Calu3 (cell line): Measurements from ENCODE around the gene SPOCK2. TPM values are rescaled to one million over a fixed set of nuclear protein-coding genes. Genes with fewer than 3 reads are reported as not detected.

Source experiments
- BruUV-seq: library from RNA; stranded (reverse); fragments of 400-500 nt; replicated peaks from 2 replicates; lab custom pipeline; 2021; lab: Mats Ljungman, UMichigan
- CTCF ChIA-PET: fragments of 300-600 bp; sonication (Branson Sonifier 250); formaldehyde crosslinking; loops from one replicate; lab custom pipeline; 2022; ENCODE audit warnings: antibody characterized with exemption; lab: Charles Lee
- DNase-seq: peaks from one replicate; pipeline ENCODE4 v3.0.0; 2022
- H3K27ac Mint-ChIP-seq: one replicate; pipeline ENCODE4 v1.8.0; 2022; ENCODE audit warnings: mixed read lengths; ENCODE audit not compliant: unreplicated experiment
- H3K27me3 Mint-ChIP-seq: one replicate; pipeline ENCODE4 v1.8.0; 2022; ENCODE audit warnings: mixed read lengths; ENCODE audit not compliant: unreplicated experiment
- H3K36me3 Mint-ChIP-seq: one replicate; pipeline ENCODE4 v1.8.0; 2022; ENCODE audit warnings: mild to moderate bottlenecking, moderate library complexity, mixed read lengths; ENCODE audit not compliant: insufficient read depth, unreplicated experiment
- H3K4me1 Mint-ChIP-seq: one replicate; pipeline ENCODE4 v1.8.0; 2022; ENCODE audit warnings: mild to moderate bottlenecking, low read depth, mixed read lengths; ENCODE audit not compliant: unreplicated experiment
- H3K4me3 Mint-ChIP-seq: one replicate; pipeline ENCODE4 v1.8.0; 2022; ENCODE audit warnings: mild to moderate bottlenecking, low read depth, moderate library complexity, mixed read lengths; ENCODE audit not compliant: unreplicated experiment
- H3K9me3 Mint-ChIP-seq: one replicate; pipeline ENCODE4 v1.8.0; 2022; ENCODE audit warnings: low read depth, mixed read lengths; ENCODE audit not compliant: unreplicated experiment
- CTCF ChIP-seq: fragments of 200-600 bp; IDR thresholded peaks from one replicate; pipeline ENCODE4 v1.8.0; 2022; ENCODE audit warnings: antibody characterized with exemption; ENCODE audit not compliant: unreplicated experiment
- intact Hi-C: fragments of 100-400 bp; cut with micrococcal nuclease; formaldehyde crosslinking; loops from one replicate; pipeline ENCODE4 v1.10.0; 2022; ENCODE audit not compliant: unreplicated experiment
- total RNA-seq: library from RNA; stranded (reverse); gene quantifications from 2 replicates; pipeline ENCODE4 v1.2.3, GENCODE V29; 2022

Gene SPOCK2
- total RNA-seq, 1 experiment from 2014 or later: 162 TPM

GRCh38 chr10:72014785-72015480 is 73.4 kb downstream of the SPOCK2 start:
- no peaks in the 10 kb centered on the region for H3K4me1 Mint-ChIP-seq
- no TSS peak for BruUV-seq
- CTCF ChIA-PET: no interaction called here
- DNase-seq: no peak
- H3K36me3 Mint-ChIP-seq: peaks cover 15% of the 10 kb centered on the region
- intact Hi-C loops: no loop called here
- no peaks in the 10 kb centered on the region for H3K27me3 Mint-ChIP-seq
- H3K4me3 Mint-ChIP-seq: no peak overlapping the region
- H3K27ac Mint-ChIP-seq: no peak overlapping the region
- no peak for TF ChIP-seq CTCF
- no peaks in the 10 kb centered on the region for H3K9me3 Mint-ChIP-seq

GRCh38 chr10:72014197-72014596 is 74.2 kb downstream of the SPOCK2 start:
- BruUV-seq: no TSS peak
- Mint-ChIP-seq H3K9me3 (no peaks in the 10 kb centered on the region), H3K27me3 (no peaks in the 10 kb centered on the region), H3K36me3 (peaks cover 15% of the 10 kb centered on the region), H3K4me3 (no peak overlapping the region), H3K27ac (no peak overlapping the region), H3K4me1 (no peaks in the 10 kb centered on the region)
- TF ChIP-seq CTCF: no peak
- CTCF ChIA-PET: no interaction called here
- DNase-seq: no peak
- intact Hi-C loops: no loop called here

- CTCF ChIA-PET: no interaction called here
- H3K27ac Mint-ChIP-seq: no peak overlapping the region
- TF ChIP-seq CTCF: no peak
- intact Hi-C loops: no loop called here
- no peak for DNase-seq
- no peaks in the 10 kb centered on the region for H3K9me3 Mint-ChIP-seq
- no TSS peak for BruUV-seq
- H3K4me3 Mint-ChIP-seq: no peak overlapping the region
- peaks cover 15% of the 10 kb centered on the region for H3K36me3 Mint-ChIP-seq
- H3K4me1 Mint-ChIP-seq: no peaks in the 10 kb centered on the region
- no peaks in the 10 kb centered on the region for H3K27me3 Mint-ChIP-seq
Measured at GRCh38 chr10:72013202-72013945, 75.0 kb downstream of the SPOCK2 start.

- no peak for TF ChIP-seq CTCF
- intact Hi-C loops: no loop called here
- CTCF ChIA-PET: interaction anchor here (1.1 kb wide), 1 partner anchor 116 kb away, joined by 4 read pairs; no protein-coding TSS in a partner anchor
- H3K27ac Mint-ChIP-seq: no peak overlapping the region
- no peaks in the 10 kb centered on the region for H3K27me3 Mint-ChIP-seq
- H3K9me3 Mint-ChIP-seq: no peaks in the 10 kb centered on the region
- peaks cover 18% of the 10 kb centered on the region for H3K36me3 Mint-ChIP-seq
- no peak for DNase-seq
- H3K4me3 Mint-ChIP-seq: no peak overlapping the region
- no peaks in the 10 kb centered on the region for H3K4me1 Mint-ChIP-seq
- BruUV-seq: no TSS peak
Measured at GRCh38 chr10:72012796-72013195, 75.6 kb downstream of the SPOCK2 start.
